ENCODE data around the gene ABCB11.

- no peak for TF ChIP-seq CTCF (IDR thresholded peaks at IDR 0.05)
- TF ChIP-seq TAF1 (IDR thresholded peaks at IDR 0.05; ENCODE audit: borderline replicate concordance, low read depth, low read length) = no peak
- no peak for TF ChIP-seq SMC3 (IDR thresholded peaks at IDR 0.05; ENCODE audit: low read depth, low read length)
- TF ChIP-seq RAD21 (IDR thresholded peaks at IDR 0.05; ENCODE audit: low read length) = no peak
Observed at GRCh38 chr2:169015943-169016342, 15.2 kb downstream of the ABCB11 start.

Measured in SK-N-SH (cell line).